ENCODE data around the gene ESF1. TPM values are rescaled to one million over a fixed set of nuclear protein-coding genes. Genes with fewer than 3 reads are reported as not detected.

Gene ESF1
- total and polyA plus RNA-seq, 2 experiments from 2014 or later = 7.9 to 8.3 TPM

GRCh38 chr20:13670160-13670559 lies 114.6 kb downstream of the ESF1 start:
- no peak for DNase-seq
- Histone ChIP-seq H3K4me1 (ENCODE audit: insufficient read depth) (peaks cover 18% of the 10 kb centered on the region), H3K27ac (no peak overlapping the region), H3K9me3 (ENCODE audit: low read depth) (no peaks in the 10 kb centered on the region), H3K9ac (no peak overlapping the region), H3K4me2 (ENCODE audit: unreplicated experiment) (no peak overlapping the region), H4K20me1 (ENCODE audit: insufficient read depth) (no peaks in the 10 kb centered on the region), H3F3A (ENCODE audit: insufficient read depth) (peaks cover 8% of the 10 kb centered on the region), H3K4me3 (no peak overlapping the region), H3K79me2 (ENCODE audit: insufficient read depth) (no peaks in the 10 kb centered on the region), H3K27me3 (replicated peaks; ENCODE audit: insufficient read depth) (no peaks in the 10 kb centered on the region), H3K36me3 (ENCODE audit: low read depth) (no peaks in the 10 kb centered on the region), H3K9me2 (ENCODE audit: insufficient read depth) (no peaks in the 10 kb centered on the region), H2AFZ (no peak overlapping the region)
- TF ChIP-seq EZH2 (IDR thresholded peaks at IDR 0.05; ENCODE audit: insufficient read depth, poor library complexity, severe bottlenecking) (no peak), EZH2phosphoT487 (IDR thresholded peaks at IDR 0.05; ENCODE audit: insufficient read depth, low read depth) (no peak)
- in situ Hi-C loops (cut with MboI) = no loop called here

- H3K4me1 ChIP-seq (ENCODE audit: insufficient read depth) = no peaks in the 10 kb centered on the region
- 70% methylated on average over 7 of the region's 7 CpGs for WGBS, 2 experiments (ENCODE audit: low coverage in 1 of 2, low lambda C conversion rate in 2 of 2, missing lambda C conversion rate in 2 of 2)
- no peaks in the 10 kb centered on the region for H3K9me3 ChIP-seq (ENCODE audit: low read depth)
- no peaks in the 10 kb centered on the region; the same call in 1 of the 2 replicates for H3K27me3 ChIP-seq (replicated peaks; ENCODE audit: insufficient read depth)
- no peaks in the 10 kb centered on the region for H3K36me3 ChIP-seq (ENCODE audit: low read depth)
- no peaks in the 10 kb centered on the region for H3F3A ChIP-seq (ENCODE audit: insufficient read depth)
- no peak for TF ChIP-seq EZH2 (IDR thresholded peaks at IDR 0.05; ENCODE audit: insufficient read depth, poor library complexity, severe bottlenecking)
- TF ChIP-seq EZH2phosphoT487 (IDR thresholded peaks at IDR 0.05; ENCODE audit: insufficient read depth, low read depth) = no peak
- no peak overlapping the region for H2AFZ ChIP-seq
- no peaks in the 10 kb centered on the region for H3K79me2 ChIP-seq (ENCODE audit: insufficient read depth)
- no peak for DNase-seq
- no peak overlapping the region for H3K27ac ChIP-seq
- H3K9ac ChIP-seq = no peak overlapping the region
- H3K4me3 ChIP-seq = no peak overlapping the region
- H4K20me1 ChIP-seq (ENCODE audit: insufficient read depth) = no peaks in the 10 kb centered on the region
- in situ Hi-C loops (cut with MboI) = no loop called here
- no peak overlapping the region for H3K4me2 ChIP-seq (ENCODE audit: unreplicated experiment)
- H3K9me2 ChIP-seq (ENCODE audit: insufficient read depth) = no peaks in the 10 kb centered on the region
Observed at GRCh38 chr20:13665709-13666395, 118.9 kb downstream of the ESF1 start.

Other genes starting within 250 kb of the ESF1 start
- gene TASP1, start 146.0 kb downstream of the ESF1 start, total RNA-seq (2014; rRNA removed; shearing (Covaris generic)) = 7.6 and 9.5 TPM in 2 replicates
- 7.9 and 8.4 TPM in 2 replicates for gene TASP1, start 146.0 kb downstream of the ESF1 start, polyA plus RNA-seq (2016; fragmentation: Nextera tagmentation; extraction: Ambion mirVana)
- gene NDUFAF5, start 109 bp upstream of the ESF1 start, total RNA-seq (2014; rRNA removed; shearing (Covaris generic)) = 5.3 and 13.0 TPM in 2 replicates
- gene NDUFAF5, start 109 bp upstream of the ESF1 start, polyA plus RNA-seq (2016; fragmentation: Nextera tagmentation; extraction: Ambion mirVana) = 14.5 and 16.2 TPM in 2 replicates
- not detected in 2 replicates for gene SEL1L2, start 205.7 kb upstream of the ESF1 start, total RNA-seq (2014; rRNA removed; shearing (Covaris generic))
- 0.73 TPM in 1 of 2 replicates, not detected in the other for gene SEL1L2, start 205.7 kb upstream of the ESF1 start, polyA plus RNA-seq (2016; fragmentation: Nextera tagmentation; extraction: Ambion mirVana)
- 1.1 and 3.3 TPM in 2 replicates for gene MACROD2, start 210.6 kb upstream of the ESF1 start, total RNA-seq (2014; rRNA removed; shearing (Covaris generic))
- gene MACROD2, start 210.6 kb upstream of the ESF1 start, polyA plus RNA-seq (2016; fragmentation: Nextera tagmentation; extraction: Ambion mirVana) = 2.2 and 3.1 TPM in 2 replicates